GM21528 (cell line): Measurements from ENCODE around the gene SDK1.

ENCODE experiments used
- ATAC-seq: cut with Tn5 transposase; IDR thresholded peaks from one replicate; pipeline ENCODE4 v1.9.1; 2021; ENCODE audit warnings: mild to moderate bottlenecking, moderate library complexity; ENCODE audit not compliant: unreplicated experiment, low FRiP score

SDK1 gene

DNA sequence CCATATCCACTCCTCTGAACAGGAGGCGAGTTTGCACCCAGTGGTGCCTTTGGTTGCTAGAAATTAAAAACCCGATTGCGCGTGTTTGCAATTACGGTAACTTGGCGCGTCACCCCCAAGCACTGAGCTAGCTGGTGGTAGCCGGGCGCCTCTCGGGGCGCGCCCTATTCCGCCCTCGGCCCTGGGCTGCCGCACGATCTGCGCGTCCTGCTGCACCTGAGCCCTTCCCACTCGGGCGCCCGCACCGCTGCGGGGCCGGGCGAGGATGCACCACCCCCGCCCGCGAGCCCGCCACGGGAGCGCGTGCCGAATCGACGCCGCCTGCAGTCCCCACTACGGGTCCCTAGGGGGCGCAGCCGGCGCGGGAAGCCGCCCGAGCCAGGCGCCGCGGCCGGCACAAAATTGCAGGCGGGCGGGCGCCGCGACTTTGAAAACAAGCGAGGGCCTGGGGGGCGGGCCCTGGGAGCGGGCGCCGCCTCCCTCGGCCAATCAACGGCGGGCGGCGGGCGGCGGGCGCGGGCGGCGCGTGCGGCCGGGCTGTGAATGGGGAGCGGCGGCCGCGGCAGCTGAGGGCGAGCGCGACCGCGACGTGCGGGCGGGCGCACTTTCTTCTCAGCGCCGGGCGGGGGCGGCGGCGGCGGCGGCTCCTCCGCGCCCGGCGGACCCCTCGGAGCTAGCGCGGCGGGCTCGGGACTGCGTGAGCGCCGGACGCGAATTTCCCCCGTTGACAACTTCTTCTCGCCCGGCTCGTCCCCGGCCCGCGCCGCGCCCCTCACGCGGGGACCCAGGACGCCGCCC lies at the start of gene SDK1:
SDK1 (plus strand) TSS at position 602 of the 798 bp plus-strand sequence. CDS start 335 bp downstream, outside the sequence.
- peak; percentile 94 for ATAC-seq

DNA sequence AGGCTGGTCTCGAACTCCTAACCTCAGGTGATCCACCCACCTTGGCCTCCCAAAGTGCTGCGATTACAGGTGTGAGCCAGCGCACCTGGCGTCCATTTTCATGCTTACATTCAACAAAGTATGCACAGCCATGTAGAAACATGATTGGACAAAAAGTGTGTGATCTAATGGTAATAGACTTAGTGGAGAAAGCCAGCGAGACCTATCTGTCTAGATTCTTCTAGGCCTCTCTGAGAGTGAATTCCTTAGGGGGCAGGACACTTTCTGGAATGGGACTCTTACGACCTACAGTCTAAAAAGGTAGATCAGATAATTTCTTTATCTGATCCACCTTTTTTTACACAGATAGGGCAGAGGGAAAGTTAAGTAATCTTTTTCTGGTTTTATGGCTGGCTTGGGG lies 46.3 kb upstream of the SDK1 start:
- no peak for ATAC-seq

GRCh38 chr7:3259711-3260400 lies 41.2 kb upstream of the SDK1 start:
- no peak for ATAC-seq

GRCh38 chr7:3260401-3260715 lies 40.7 kb upstream of the SDK1 start:
- no peak for ATAC-seq

DNA sequence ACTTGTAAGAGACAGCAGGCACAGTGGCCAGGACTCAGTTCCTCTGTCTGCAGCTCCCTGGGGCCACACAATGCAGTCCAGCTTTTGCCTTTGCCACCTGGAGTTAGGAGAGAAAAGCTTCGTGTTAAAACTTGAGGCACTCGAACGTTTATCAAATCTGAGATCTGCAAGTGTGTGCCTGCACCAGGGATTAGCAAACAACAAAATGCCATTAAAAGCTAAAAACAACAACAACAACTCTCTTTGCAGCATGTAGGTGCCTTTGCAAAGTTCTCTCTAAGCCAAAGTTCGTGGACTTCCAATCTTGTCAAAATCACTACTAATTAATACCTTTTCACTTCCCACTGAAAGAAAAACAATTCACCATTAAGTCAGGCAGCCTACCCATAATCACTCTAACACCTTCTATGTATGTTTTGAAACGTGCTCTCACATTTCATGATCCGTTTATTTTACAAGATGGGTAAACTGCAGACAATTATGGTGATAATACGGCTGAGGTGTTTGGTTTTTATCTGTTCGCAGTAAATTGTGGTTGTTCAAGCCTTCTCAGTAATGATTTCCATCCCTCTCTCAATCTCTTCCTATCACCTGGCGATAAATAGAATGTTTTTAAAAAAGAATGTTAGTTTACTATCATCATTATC lies 36.2 kb upstream of the SDK1 start:
- ATAC-seq: no peak

GRCh38 chr7:3265388-3265787 lies 35.7 kb upstream of the SDK1 start:
- no peak for ATAC-seq

DNA sequence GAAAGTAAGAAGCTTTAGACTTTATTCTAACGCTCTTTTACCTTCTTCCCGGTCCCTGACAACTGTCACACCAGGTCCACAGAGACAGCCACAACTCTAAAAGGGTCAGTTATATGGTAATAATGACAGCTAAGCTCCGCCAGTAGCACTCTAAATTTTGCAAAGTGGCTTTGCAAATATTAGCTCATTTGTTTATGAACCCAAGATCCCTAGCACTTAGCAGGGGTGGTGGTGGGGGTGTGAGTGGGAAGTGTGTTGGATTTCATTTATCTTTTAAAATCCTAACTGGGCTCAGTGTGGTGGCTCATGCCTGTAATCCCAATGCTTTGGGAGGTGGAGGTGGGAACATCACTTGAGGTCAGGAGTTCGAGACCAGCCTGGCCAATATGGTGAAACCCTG lies 34.8 kb upstream of the SDK1 start:
- no peak for ATAC-seq

DNA sequence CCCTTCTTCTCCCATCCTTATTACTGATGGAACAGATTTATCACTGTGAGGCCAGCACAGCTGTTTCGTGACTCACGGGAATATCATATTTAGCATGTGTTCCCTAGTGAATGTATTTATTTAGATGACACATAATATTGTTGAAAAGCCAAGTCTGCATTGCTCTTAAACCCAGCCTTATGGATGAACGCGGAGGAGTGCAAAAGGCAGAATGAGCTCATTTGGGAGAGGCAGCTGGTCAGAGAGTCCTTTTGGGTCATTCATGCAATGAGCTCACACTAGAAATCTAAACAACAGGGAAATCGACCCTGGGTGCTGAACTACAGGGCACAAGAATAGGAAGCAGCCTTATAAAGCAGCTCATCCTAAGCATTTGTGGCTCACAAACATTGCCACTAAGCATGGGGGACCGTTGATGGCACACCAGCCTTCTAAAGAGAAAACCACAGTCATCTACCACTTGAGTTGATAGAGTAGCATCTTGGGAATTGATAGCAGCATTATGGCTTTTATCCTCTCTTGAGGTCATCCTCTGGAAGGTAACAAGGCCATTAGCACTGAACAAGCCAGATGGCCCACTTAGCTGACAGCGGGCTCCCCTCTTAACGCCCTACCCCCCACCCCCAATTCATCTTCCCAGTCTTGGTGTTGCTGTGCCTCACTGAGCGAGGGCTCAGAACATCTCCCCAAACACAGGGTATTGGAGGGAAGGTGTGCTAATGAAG lies 32.9 kb upstream of the SDK1 start:
- no peak for ATAC-seq

- no peak for ATAC-seq
Measured at GRCh38 chr7:3270362-3270761, 30.7 kb upstream of the SDK1 start.

DNA sequence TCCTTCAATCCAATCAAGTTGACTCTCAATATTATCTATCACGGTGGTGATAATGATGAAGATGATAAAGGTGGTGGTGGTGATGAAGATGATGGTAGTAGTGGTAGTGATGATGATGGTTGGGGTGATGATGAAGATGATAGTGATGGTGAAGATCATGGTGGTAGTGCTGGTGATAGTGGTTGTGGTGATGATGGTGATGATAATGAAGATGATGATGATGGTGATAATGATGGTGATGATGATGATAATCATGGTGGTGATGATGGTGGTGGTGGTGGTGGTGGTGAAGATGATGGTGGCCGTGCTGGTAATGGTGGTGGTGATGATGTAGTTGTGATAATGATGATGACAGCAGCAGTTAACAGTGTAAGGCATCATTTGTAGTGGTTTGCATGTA lies 29.8 kb upstream of the SDK1 start:
- ATAC-seq: no peak

DNA sequence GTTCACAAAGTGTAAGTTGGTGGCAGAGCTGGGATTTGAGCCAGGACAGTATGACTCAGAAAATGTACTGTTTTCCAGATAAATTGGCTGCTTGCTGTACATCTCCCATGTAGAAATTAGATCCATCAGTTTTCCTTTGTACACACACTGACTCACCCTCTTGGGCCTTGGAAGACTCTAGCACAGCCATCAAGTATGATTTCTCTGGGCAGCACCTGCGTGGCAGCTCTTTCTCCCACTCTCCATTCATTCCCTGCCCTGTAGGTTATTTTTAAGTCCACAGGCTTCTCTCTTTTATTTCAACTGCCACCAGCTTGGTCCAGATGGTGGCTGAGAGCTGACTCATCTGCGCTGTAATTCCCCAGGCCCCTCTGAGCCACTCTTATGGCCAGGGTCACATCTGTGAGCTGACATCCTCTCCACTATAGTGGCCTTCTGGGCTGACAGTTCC lies 28.3 kb upstream of the SDK1 start:
- no peak for ATAC-seq

DNA sequence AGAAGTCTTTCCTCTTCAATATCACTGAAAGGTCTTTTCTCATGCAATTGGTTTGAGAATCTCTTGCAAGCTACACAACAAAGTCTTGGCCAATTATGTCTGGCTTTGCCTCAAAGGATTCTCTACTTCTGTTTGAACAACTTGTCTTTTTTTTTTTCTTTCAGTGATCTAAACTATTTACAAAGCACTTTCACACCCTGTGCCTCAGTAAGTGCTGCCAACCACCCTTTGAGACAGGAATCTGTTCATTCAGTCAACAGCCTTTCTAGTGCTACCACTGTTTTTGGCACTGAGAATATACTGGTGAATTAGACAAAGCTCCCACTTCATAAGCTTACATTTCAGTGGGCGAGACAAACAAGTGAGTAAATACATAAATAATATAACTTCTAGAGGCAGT lies 26.9 kb upstream of the SDK1 start:
- ATAC-seq: no peak

DNA sequence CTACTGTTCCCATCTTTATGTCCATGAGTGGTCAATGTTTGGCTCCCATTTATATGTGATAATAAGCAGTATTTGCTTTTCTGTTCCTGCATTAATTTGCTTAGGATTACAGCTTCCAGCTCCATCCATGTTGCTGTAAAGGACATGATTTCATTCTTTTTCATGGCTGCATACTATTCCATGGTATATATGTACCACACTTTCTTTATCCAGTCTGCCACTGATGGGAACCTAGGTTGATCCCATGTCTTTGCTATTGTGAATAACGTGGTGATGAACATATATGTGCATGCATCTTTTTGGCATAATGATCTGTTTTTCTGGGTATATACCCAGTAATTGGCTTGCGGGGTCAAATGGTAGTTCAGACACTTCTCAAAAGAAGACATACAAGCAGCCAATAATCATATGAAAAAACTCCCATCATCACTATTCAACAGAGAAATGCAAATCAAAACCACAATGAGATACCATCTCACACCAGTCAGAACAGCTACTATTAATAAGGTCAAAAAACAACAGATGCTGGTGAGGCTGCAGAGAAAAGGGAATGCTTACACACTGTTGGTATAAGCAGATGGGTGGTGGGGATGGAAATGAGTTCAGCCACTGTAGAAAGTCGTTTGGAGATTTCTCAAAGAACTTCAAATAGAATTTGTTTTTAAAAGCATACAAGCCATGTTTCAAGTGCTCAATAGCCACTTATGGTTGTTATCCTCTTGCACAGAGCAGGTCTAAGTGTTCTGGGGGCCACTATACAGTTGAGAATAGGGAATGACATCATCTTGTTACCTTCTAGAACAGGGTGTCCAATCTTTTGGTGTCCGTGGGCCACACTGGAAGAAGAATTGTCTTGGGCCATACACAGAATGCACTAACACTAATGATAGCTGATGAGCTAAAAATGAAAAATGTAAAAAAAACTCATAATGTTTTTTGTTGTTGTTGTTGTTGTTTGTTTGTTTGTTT lies 23.2 kb upstream of the SDK1 start:
- ATAC-seq: no peak

DNA sequence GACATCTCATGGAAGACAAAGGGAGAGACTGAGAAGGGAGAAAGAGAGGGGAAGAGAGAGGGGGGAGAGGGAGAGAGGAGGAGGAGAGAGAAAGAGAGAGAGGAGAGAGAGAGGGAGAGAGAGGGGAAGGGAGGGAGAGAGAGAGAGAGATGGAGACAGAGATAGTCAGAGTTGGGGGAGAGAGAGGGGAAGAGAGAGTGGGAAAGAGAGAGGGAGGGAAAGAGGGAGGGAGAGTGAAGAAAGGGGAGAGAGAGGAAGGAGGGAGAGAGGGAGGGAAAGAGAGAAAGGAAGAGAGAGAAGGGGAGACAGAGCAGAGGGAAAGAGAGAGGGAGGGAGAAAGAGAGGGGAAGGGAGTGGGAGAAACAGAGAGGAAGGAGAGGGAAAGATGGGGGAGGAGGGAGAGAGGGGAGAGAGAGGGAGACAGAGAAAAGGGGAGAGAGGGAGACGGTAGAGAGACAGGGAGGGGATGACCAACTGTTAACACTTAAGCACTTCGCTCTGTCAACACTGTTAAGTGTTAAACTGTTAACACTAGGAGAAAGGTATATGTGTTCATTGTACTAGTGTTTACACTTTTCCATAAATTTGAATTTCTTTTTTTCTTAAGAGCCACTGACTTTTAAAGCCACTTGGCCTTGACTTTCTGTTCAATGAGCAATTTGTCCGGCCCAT lies 21.8 kb upstream of the SDK1 start:
- no peak for ATAC-seq

GRCh38 chr7:3280445-3280844 lies 20.6 kb upstream of the SDK1 start:
- ATAC-seq: no peak

GRCh38 chr7:3280946-3281656 lies 20.0 kb upstream of the SDK1 start:
- no peak for ATAC-seq

- no peak for ATAC-seq
Measured at GRCh38 chr7:3282457-3282856, 18.6 kb upstream of the SDK1 start.

DNA sequence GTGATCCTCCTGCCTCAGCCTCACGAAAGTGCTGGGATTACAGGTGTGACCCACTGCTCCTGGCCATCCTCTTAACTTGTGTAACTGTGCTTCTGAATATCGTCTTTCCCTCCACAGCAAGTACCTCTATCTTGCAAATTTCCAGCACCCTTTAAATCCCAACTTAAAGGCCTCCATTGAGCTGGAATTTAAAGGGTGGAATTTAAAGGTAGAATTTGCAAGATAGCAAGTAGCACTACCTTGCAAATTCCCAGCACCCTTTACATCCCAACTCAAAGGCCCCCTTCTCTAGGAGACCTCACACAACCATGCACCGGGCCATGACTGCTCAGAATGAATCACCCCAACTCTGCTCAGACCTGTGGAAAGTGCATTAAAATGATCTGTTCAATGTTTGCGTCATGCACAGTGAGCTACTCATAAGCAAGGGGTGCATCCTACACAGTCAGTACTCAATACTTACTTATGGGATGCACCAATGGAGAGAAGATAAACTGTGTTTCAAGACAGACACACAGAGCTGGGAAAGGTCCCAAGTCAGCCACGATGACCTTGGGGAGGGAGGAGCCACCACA lies 17.8 kb upstream of the SDK1 start:
- no peak for ATAC-seq
